ENCODE measurements around the gene CCL11. TPM values are rescaled to one million over a fixed set of nuclear protein-coding genes. Genes with fewer than 3 reads are reported as not detected.

CCL11 gene
- total RNA-seq, 6 experiments from 2014 or later = 0.55 TPM; not detected in 5

- Histone ChIP-seq H3K4me3 (no peak overlapping the region), H3K9me3 (no peaks in the 10 kb centered on the region), H3K27me3 (no peaks in the 10 kb centered on the region), H3K36me3 (no peaks in the 10 kb centered on the region), H3K27ac (no peak overlapping the region), H3K4me1 (no peaks in the 10 kb centered on the region)
- ATAC-seq (no peak), DNase-seq (no peak)
- 30% methylated on average over 4 of the region's 4 CpGs for WGBS (ENCODE audit: insufficient coverage, low coverage, low lambda C conversion rate, missing lambda C conversion rate)
- intact Hi-C loops (cut with DNase I) = no loop called here
- no peak for TF ChIP-seq CTCF (IDR thresholded peaks at IDR 0.05)
- no peak for TF ChIP-seq POLR2A (IDR thresholded peaks at IDR 0.05)
These were observed 8.7 kb upstream of the CCL11 start for GRCh38 chr17:34276826-34277225.

- ATAC-seq = no peak
- WGBS (ENCODE audit: insufficient coverage, low coverage, low lambda C conversion rate, missing lambda C conversion rate) = 65% methylated on average over 6 of the region's 6 CpGs
- H3K36me3 ChIP-seq = no peaks in the 10 kb centered on the region
- no peak overlapping the region for H3K27ac ChIP-seq
- no peak overlapping the region for H3K4me3 ChIP-seq
- TF ChIP-seq POLR2A (IDR thresholded peaks at IDR 0.05) = no peak
- no peak for TF ChIP-seq CTCF (IDR thresholded peaks at IDR 0.05)
- no peaks in the 10 kb centered on the region for H3K9me3 ChIP-seq
- DNase-seq = no peak
- H3K27me3 ChIP-seq = no peaks in the 10 kb centered on the region
- intact Hi-C loops (cut with DNase I) = no loop called here
- no peaks in the 10 kb centered on the region for H3K4me1 ChIP-seq
These were observed 2.0 kb upstream of the CCL11 start for GRCh38 chr17:34283571-34283970.

- TF ChIP-seq POLR2A (IDR thresholded peaks at IDR 0.05) (no peak), CTCF (IDR thresholded peaks at IDR 0.05) (no peak)
- no peak for DNase-seq
- 18% methylated on average over 2 of the region's 2 CpGs for WGBS (ENCODE audit: insufficient coverage, low coverage, low lambda C conversion rate, missing lambda C conversion rate)
- no peaks in the 10 kb centered on the region for H3K27me3 ChIP-seq
- H3K4me3 ChIP-seq = no peak overlapping the region
- no peaks in the 10 kb centered on the region for H3K9me3 ChIP-seq
- intact Hi-C loops (cut with DNase I) = no loop called here
- no peak for ATAC-seq
- H3K27ac ChIP-seq = no peak overlapping the region
- no peaks in the 10 kb centered on the region for H3K36me3 ChIP-seq
- H3K4me1 ChIP-seq = no peaks in the 10 kb centered on the region
These were observed 2.3 kb downstream of the CCL11 start for GRCh38 chr17:34287875-34288274.

GRCh38 chr17:34290586-34290985, 5.0 kb downstream of the CCL11 start:
- Histone ChIP-seq H3K9me3 (no peaks in the 10 kb centered on the region), H3K27ac (no peak overlapping the region), H3K4me1 (no peaks in the 10 kb centered on the region), H3K36me3 (no peaks in the 10 kb centered on the region), H3K4me3 (no peak overlapping the region), H3K27me3 (no peaks in the 10 kb centered on the region)
- TF ChIP-seq POLR2A (IDR thresholded peaks at IDR 0.05) = no peak
- no peak for TF ChIP-seq CTCF (IDR thresholded peaks at IDR 0.05)
- ATAC-seq (no peak), DNase-seq (no peak)
- 52% methylated on average over 4 of the region's 4 CpGs for WGBS (ENCODE audit: insufficient coverage, low coverage, low lambda C conversion rate, missing lambda C conversion rate)
- intact Hi-C loops (cut with DNase I) = no loop called here

- Histone ChIP-seq H3K4me1 (no peaks in the 10 kb centered on the region), H3K27me3 (no peaks in the 10 kb centered on the region), H3K4me3 (no peak overlapping the region), H3K36me3 (no peaks in the 10 kb centered on the region), H3K27ac (no peak overlapping the region), H3K9me3 (no peaks in the 10 kb centered on the region)
- no peak for ATAC-seq
- no peak for TF ChIP-seq CTCF (IDR thresholded peaks at IDR 0.05)
- TF ChIP-seq POLR2A (IDR thresholded peaks at IDR 0.05) = no peak
- intact Hi-C loops (cut with DNase I) = no loop called here
- 70% methylated on average over 3 of the region's 6 CpGs for WGBS (ENCODE audit: insufficient coverage, low coverage, low lambda C conversion rate, missing lambda C conversion rate)
- no peak for DNase-seq
These were observed 6.3 kb downstream of the CCL11 start for GRCh38 chr17:34291721-34292348.
